GM12878 (cell line): ENCODE measurements around the gene ZNF212. TPM values are rescaled to one million over a fixed set of nuclear protein-coding genes. Genes with fewer than 3 reads are reported as not detected.

Source experiments
- ATAC-seq: fragments of 200-7000 bp; cut with Tn5 transposase; 3 replicates; pipeline ENCODE4 v1.9.1; 2020; ENCODE audit warnings: mild to moderate bottlenecking, moderate library complexity
- BruUV-seq: library from RNA; stranded (reverse); fragments of 400-500 nt; replicated peaks from 2 replicates; lab custom pipeline; 2021; lab: Mats Ljungman, UMichigan
- CTCF ChIA-PET: fragments of 300-600 bp; sonication (Branson Sonifier 250); formaldehyde crosslinking; extraction: SDS; loops from one replicate; lab custom pipeline; 2021; ENCODE audit warnings: inconsistent platforms; lab: Yijun Ruan, JAX
- POLR2A ChIA-PET: fragments of 350-600 bp; formaldehyde crosslinking; extraction: SDS; loops from one replicate; lab custom pipeline; 2021; ENCODE audit warnings: inconsistent platforms; lab: Charles Lee
- RAD21 ChIA-PET: fragments of 300-600 bp; sonication (Branson Sonifier 250); formaldehyde crosslinking; loops from one replicate; lab custom pipeline; 2023; ENCODE audit warnings: antibody characterized with exemption; ENCODE audit not compliant: unreplicated experiment; lab: Charles Lee
- SMC1A ChIA-PET: fragments of 300-600 bp; sonication (Branson Sonifier 250); formaldehyde crosslinking; loops from one replicate; lab custom pipeline; 2023; ENCODE audit not compliant: unreplicated experiment, uncharacterized antibody; lab: Charles Lee
- DNase-seq: peaks from one replicate; pipeline ENCODE4 v3.0.0-alpha.2; 2011; ENCODE audit warnings: low read depth, low spot score
- FAIRE-seq: peaks from 3 replicates; lab custom pipeline; 2011; peaks lifted over from hg19 to GRCh38; lab: Jason Lieb, UNC
- H2AFZ ChIP-seq: 2 replicates; pipeline ENCODE4 v1.6.0; 2011; ENCODE audit warnings: low read depth, low read length, control low read depth; ENCODE audit not compliant: control insufficient read depth
- H3K27ac ChIP-seq: 2 replicates; pipeline ENCODE4 v1.5.1; 2011; ENCODE audit warnings: control low read depth; ENCODE audit not compliant: control insufficient read depth, insufficient read depth
- H3K27me3 ChIP-seq, 2 experiments: replicated peaks in 1 of 2; 2 replicates each; pipeline versions ENCODE4 v1.6.0 to v1.6.1; 2011; ENCODE audit warnings: low read length in 1 of 2; ENCODE audit not compliant: control insufficient read depth in 2 of 2, insufficient read depth in 2 of 2
- H3K36me3 ChIP-seq, 2 experiments: 2 replicates each; pipeline ENCODE4 v1.5.1; 2011; ENCODE audit warnings: low read length in 1 of 2; ENCODE audit not compliant: control insufficient read depth in 2 of 2, insufficient read depth in 2 of 2
- H3K4me1 ChIP-seq: 2 replicates; pipeline ENCODE4 v1.6.1; 2011; ENCODE audit warnings: mild to moderate bottlenecking, low read length, moderate library complexity, mixed read lengths; ENCODE audit not compliant: control insufficient read depth, insufficient read depth
- H3K4me2 ChIP-seq: 2 replicates; pipeline ENCODE4 v1.6.0; 2011; ENCODE audit warnings: control low read depth; ENCODE audit not compliant: control insufficient read depth, insufficient read depth
- H3K4me3 ChIP-seq: fragments of 200-600 bp; sonication (generic); 2 replicates; pipeline ENCODE4 v1.5.1; 2016
- H3K79me2 ChIP-seq: 2 replicates; pipeline ENCODE4 v1.6.0; 2011; ENCODE audit warnings: low read length; ENCODE audit not compliant: control insufficient read depth, insufficient read depth
- H3K9ac ChIP-seq: 2 replicates; pipeline ENCODE4 v1.8.0; 2011; ENCODE audit warnings: low read length, control low read depth, mixed read lengths; ENCODE audit not compliant: control insufficient read depth, insufficient read depth
- H3K9me3 ChIP-seq: replicated peaks from 3 replicates; pipeline ENCODE4 v1.5.1; 2011; ENCODE audit warnings: mild to moderate bottlenecking, low read length; ENCODE audit not compliant: control insufficient read depth, insufficient read depth
- H4K20me1 ChIP-seq: 2 replicates; pipeline ENCODE4 v1.6.0; 2011; ENCODE audit not compliant: control insufficient read depth, insufficient read depth
- CHD4 ChIP-seq: fragments of 200-600 bp; sonication (generic); IDR thresholded peaks from 2 replicates; pipeline ENCODE4 v1.6.1; 2016; ENCODE audit warnings: mild to moderate bottlenecking
- JUND ChIP-seq: IDR thresholded peaks from 2 replicates; pipeline ENCODE4 v1.6.1; 2012; ENCODE audit warnings: low read depth, mild to moderate bottlenecking, low read length, improper control_type of control experiment, moderate library complexity
- NBN ChIP-seq: fragments of 450-650 bp; IDR thresholded peaks from 2 replicates; pipeline ENCODE4 v1.6.1; 2016
- POLR2A ChIP-seq: IDR thresholded peaks from 2 replicates; pipeline ENCODE4 v1.6.1; 2011; ENCODE audit warnings: low read depth, mild to moderate bottlenecking, low read length
- POLR2AphosphoS5 ChIP-seq: IDR thresholded peaks from 2 replicates; pipeline ENCODE4 v1.6.1; 2011; ENCODE audit warnings: mild to moderate bottlenecking, low read length, inconsistent platforms
- POU2F2 ChIP-seq: IDR thresholded peaks from 3 replicates; pipeline ENCODE4 v1.6.1; 2011; ENCODE audit warnings: low read depth, mild to moderate bottlenecking, low read length, borderline replicate concordance
- PRDM15 ChIP-seq: fragments of 450-650 bp; formaldehyde crosslinking; IDR thresholded peaks from 2 replicates; pipeline ENCODE4 v1.4.0; 2020; ENCODE audit warnings: mild to moderate bottlenecking, moderate library complexity
- REST ChIP-seq: IDR thresholded peaks from 2 replicates; pipeline ENCODE4 v1.6.1; 2012; ENCODE audit warnings: mild to moderate bottlenecking, low read depth, low read length
- ZNF217 ChIP-seq: fragments of 450-650 bp; IDR thresholded peaks from 2 replicates; pipeline ENCODE4 v1.6.1; 2017; ENCODE audit warnings: antibody characterized with exemption, mild to moderate bottlenecking
- WGBS: methylation state at CpG from one replicate; pipeline ENCODE4 v1.1.6; 2016; ENCODE audit warnings: low lambda C conversion rate; ENCODE audit not compliant: insufficient replicate concordance, insufficient coverage; ENCODE audit errors: missing lambda C conversion rate; 5-methylcytosine and 5-hydroxymethylcytosine counted together
- in situ Hi-C: fragments of 300-500 bp; cut with MboI; formaldehyde crosslinking; loops from 9 replicates; pipeline ENCODE4 v1.14.3; 2018; ENCODE audit warnings: mixed read lengths
- intact Hi-C: fragments of 100-400 bp; cut with micrococcal nuclease; formaldehyde crosslinking; loops from one replicate; pipeline ENCODE4 v1.14.2; 2022; ENCODE audit not compliant: unreplicated experiment
- polyA plus RNA-seq, 11 experiments: library from polyadenylated mRNA; depleted of rRNA in 4 of 11; unstranded in 6 of 11; stranded (reverse) in 5 of 11; fragments of >200 nt; fragmentation: Nextera tagmentation in 4 of 11; fragmentation: Illumina TruSeq in 1 of 11; extraction: Ambion mirVana in 4 of 11; extraction: Trizol in 1 of 11; gene quantifications; 1 replicate in 1 of 11; 2 replicates in 10 of 11; pipeline versions ENCODE4 v1.2.1 to v1.2.3, GENCODE V29; 2011 to 2016; ENCODE audit warnings: inconsistent platforms in 2 of 11, missing spikeins in 2 of 11, low read depth in 1 of 11
- total RNA-seq, 4 experiments: library from RNA; depleted of rRNA in 3 of 4; stranded (reverse); fragments of >200 nt in 3 of 4; fragmentation: Illumina TruSeq in 1 of 4; extraction: Trizol in 1 of 4; gene quantifications; 2 replicates each; pipeline versions ENCODE4 v1.2.1 to v1.2.3, GENCODE V29; 2013 to 2021

The ZNF212 gene
- total and polyA plus RNA-seq, 10 of the 15 experiments (the other 5 are each of a cell fraction or from before 2014, with no cell fraction given): 1.2 to 11.6 (median 5.4) TPM

GRCh38 chr7:149225106-149225505 lies 14.3 kb upstream of the ZNF212 start:
- no TSS peak for BruUV-seq
- ChIA-PET SMC1A (no interaction called here), CTCF (no interaction called here), RAD21 (no interaction called here), POLR2A (no interaction called here)
- in situ Hi-C loops (no loop called here), intact Hi-C loops (no loop called here)
- ATAC-seq: no peak
- H4K20me1 ChIP-seq: no peaks in the 10 kb centered on the region
- H3K9ac ChIP-seq: no peak overlapping the region
- no peak for DNase-seq
- no peaks in the 10 kb centered on the region for H3K27me3 ChIP-seq
- H3K4me2 ChIP-seq: no peak overlapping the region
- peaks cover 6 to 16% of the 10 kb centered on the region in 2 experiments; a peak in 3 of 4 replicates for H3K36me3 ChIP-seq
- WGBS: over 99% methylated on average over 17 of the region's 19 CpGs
- H3K4me1 ChIP-seq: no peaks in the 10 kb centered on the region
- FAIRE-seq: no peak
- H3K4me3 ChIP-seq: no peak overlapping the region
- TF ChIP-seq JUND: no peak
- TF ChIP-seq ZNF217: no peak
- no peak for TF ChIP-seq PRDM15 (CRISPR knock-in tag)
- no peaks in the 10 kb centered on the region for H3K9me3 ChIP-seq
- no peaks in the 10 kb centered on the region for H3K79me2 ChIP-seq
- H3K27ac ChIP-seq: no peak overlapping the region
- H2AFZ ChIP-seq: no peak overlapping the region

- BruUV-seq: no TSS peak
- Histone ChIP-seq H3K27ac (no peak overlapping the region), H2AFZ (no peak overlapping the region), H3K4me1 (no peaks in the 10 kb centered on the region), H3K36me3 (peaks cover 3 to 14% of the 10 kb centered on the region in 2 experiments; a peak in 3 of 4 replicates), H4K20me1 (no peaks in the 10 kb centered on the region), H3K4me2 (no peak overlapping the region), H3K4me3 (no peak overlapping the region), H3K9me3 (no peaks in the 10 kb centered on the region), H3K9ac (no peak overlapping the region), H3K79me2 (no peaks in the 10 kb centered on the region), H3K27me3 (no peaks in the 10 kb centered on the region)
- no peak for TF ChIP-seq REST
- peak; percentile 30; the same call in 1 of the 2 replicates for TF ChIP-seq POLR2A
- TF ChIP-seq POU2F2: no peak
- TF ChIP-seq NBN: no peak
- TF ChIP-seq POLR2AphosphoS5: no peak
- TF ChIP-seq CHD4: no peak
- ATAC-seq (no peak), DNase-seq (no peak), FAIRE-seq (no peak)
- ChIA-PET CTCF (no interaction called here), RAD21 (no interaction called here), POLR2A (no interaction called here), SMC1A (no interaction called here)
- 97% methylated on average over 22 of the region's 22 CpGs for WGBS
- in situ Hi-C loops: no loop called here
- intact Hi-C loops: no loop called here
These were observed 13.8 kb upstream of the ZNF212 start for GRCh38 chr7:149225656-149226055.
